Endothelial cell (in vitro differentiated cells): ENCODE measurements around the gene FYTTD1. TPM values are rescaled to one million over a fixed set of nuclear protein-coding genes. Genes with fewer than 3 reads are reported as not detected.

Source experiments
- DNase-seq: peaks from one replicate; pipeline ENCODE4 v3.0.0; 2021; ENCODE audit warnings: low spot score
- H3K27ac Mint-ChIP-seq: one replicate; pipeline ENCODE4 v1.8.0; 2021; ENCODE audit warnings: mixed read lengths, inconsistent platforms; ENCODE audit not compliant: unreplicated experiment
- H3K27me3 Mint-ChIP-seq: one replicate; pipeline ENCODE4 v1.8.0; 2021; ENCODE audit warnings: mild to moderate bottlenecking, moderate library complexity, mixed read lengths, inconsistent platforms; ENCODE audit not compliant: unreplicated experiment
- H3K36me3 Mint-ChIP-seq: one replicate; pipeline ENCODE4 v1.8.0; 2021; ENCODE audit warnings: mild to moderate bottlenecking, low read depth, mixed read lengths, inconsistent platforms; ENCODE audit not compliant: unreplicated experiment
- H3K4me1 Mint-ChIP-seq: one replicate; pipeline ENCODE4 v1.8.0; 2021; ENCODE audit warnings: mild to moderate bottlenecking, mixed read lengths, inconsistent platforms; ENCODE audit not compliant: unreplicated experiment
- H3K4me3 Mint-ChIP-seq: one replicate; pipeline ENCODE4 v1.8.0; 2021; ENCODE audit warnings: mild to moderate bottlenecking, mixed read lengths, inconsistent platforms; ENCODE audit not compliant: unreplicated experiment
- H3K9me3 Mint-ChIP-seq: one replicate; pipeline ENCODE4 v1.8.0; 2021; ENCODE audit warnings: mixed read lengths, inconsistent platforms; ENCODE audit not compliant: unreplicated experiment
- CTCF ChIP-seq: fragments of 200-600 bp; sonication (generic); IDR thresholded peaks from one replicate; pipeline ENCODE4 v1.5.0; 2021; ENCODE audit warnings: antibody characterized with exemption; ENCODE audit not compliant: unreplicated experiment
- total RNA-seq: library from RNA; stranded (reverse); fragmentation: NEBNext Ultra II Directional; extraction: Animal tissue kit (Norgen Biotek cat#: 25700); gene quantifications from one replicate; pipeline ENCODE4 v1.2.1, GENCODE V29; 2021; ENCODE audit not compliant: unreplicated experiment

FYTTD1 gene
- total RNA-seq, 1 donor from 2014 or later = 65.3 TPM

- Mint-ChIP-seq H3K36me3 (peaks cover 22% of the 10 kb centered on the region), H3K27ac (no peak overlapping the region), H3K4me1 (no peaks in the 10 kb centered on the region)
Observed at GRCh38 chr3:197830308-197830966, 80.8 kb downstream of the FYTTD1 start.

GRCh38 chr3:197830967-197831313 is 81.3 kb downstream of the FYTTD1 start:
- Mint-ChIP-seq H3K27ac (no peak overlapping the region), H3K9me3 (no peaks in the 10 kb centered on the region), H3K4me3 (no peak overlapping the region), H3K36me3 (peaks cover 24% of the 10 kb centered on the region), H3K4me1 (no peaks in the 10 kb centered on the region), H3K27me3 (no peaks in the 10 kb centered on the region)
- no peak for DNase-seq
- TF ChIP-seq CTCF = no peak

More at GRCh38 chr3:197830308-197830966, 80.8 kb downstream of the FYTTD1 start:
- no peaks in the 10 kb centered on the region for H3K9me3 Mint-ChIP-seq
- TF ChIP-seq CTCF = no peak
- H3K4me3 Mint-ChIP-seq = no peak overlapping the region
- DNase-seq = no peak
- H3K27me3 Mint-ChIP-seq = no peaks in the 10 kb centered on the region

GRCh38 chr3:197833930-197834715 is 84.4 kb downstream of the FYTTD1 start:
- no peak for TF ChIP-seq CTCF
- H3K4me3 Mint-ChIP-seq = no peak overlapping the region

GRCh38 chr3:197835509-197835908 is 85.8 kb downstream of the FYTTD1 start:
- Mint-ChIP-seq H3K27ac (no peak overlapping the region), H3K9me3 (no peaks in the 10 kb centered on the region), H3K4me3 (no peak overlapping the region), H3K4me1 (no peaks in the 10 kb centered on the region), H3K27me3 (no peaks in the 10 kb centered on the region), H3K36me3 (peaks cover 26% of the 10 kb centered on the region)
- DNase-seq = no peak
- TF ChIP-seq CTCF = no peak

More at GRCh38 chr3:197833930-197834715, 84.4 kb downstream of the FYTTD1 start:
- Mint-ChIP-seq H3K9me3 (no peaks in the 10 kb centered on the region), H3K36me3 (peaks cover 24% of the 10 kb centered on the region), H3K27ac (peak overlapping the region; percentile 25), H3K27me3 (no peaks in the 10 kb centered on the region), H3K4me1 (no peaks in the 10 kb centered on the region)
- no peak for DNase-seq

- peaks cover 29% of the 10 kb centered on the region for H3K36me3 Mint-ChIP-seq
- no peak for TF ChIP-seq CTCF
Observed at GRCh38 chr3:197836244-197836643, 86.6 kb downstream of the FYTTD1 start.

More at GRCh38 chr3:197836244-197836643, 86.6 kb downstream of the FYTTD1 start:
- H3K9me3 Mint-ChIP-seq = no peaks in the 10 kb centered on the region
- no peak overlapping the region for H3K27ac Mint-ChIP-seq
- H3K27me3 Mint-ChIP-seq = no peaks in the 10 kb centered on the region
- no peak overlapping the region for H3K4me3 Mint-ChIP-seq
- H3K4me1 Mint-ChIP-seq = no peaks in the 10 kb centered on the region
- no peak for DNase-seq
